Fibroblast of mammary gland (primary cell): ENCODE results near the gene ZFAND6.

Experiments used
- DNase-seq: peaks from one replicate; pipeline ENCODE4 v3.0.0-alpha.2; 2010; ENCODE audit warnings: low read depth
- H3K4me3 ChIP-seq: 2 replicates; pipeline ENCODE4 v1.5.1; 2011; ENCODE audit warnings: low read depth, mild to moderate bottlenecking, low read length, moderate library complexity; ENCODE audit not compliant: control insufficient read depth
- TF ChIP-seq, protein P1 (sequence below): conservative IDR thresholded peaks from 2 replicates; pipeline ENCODE4 v1.5.1; 2011; ENCODE audit warnings: low read depth, low read length, inconsistent platforms; ENCODE audit not compliant: control insufficient read depth, insufficient read depth

ZFAND6 gene

DNA sequence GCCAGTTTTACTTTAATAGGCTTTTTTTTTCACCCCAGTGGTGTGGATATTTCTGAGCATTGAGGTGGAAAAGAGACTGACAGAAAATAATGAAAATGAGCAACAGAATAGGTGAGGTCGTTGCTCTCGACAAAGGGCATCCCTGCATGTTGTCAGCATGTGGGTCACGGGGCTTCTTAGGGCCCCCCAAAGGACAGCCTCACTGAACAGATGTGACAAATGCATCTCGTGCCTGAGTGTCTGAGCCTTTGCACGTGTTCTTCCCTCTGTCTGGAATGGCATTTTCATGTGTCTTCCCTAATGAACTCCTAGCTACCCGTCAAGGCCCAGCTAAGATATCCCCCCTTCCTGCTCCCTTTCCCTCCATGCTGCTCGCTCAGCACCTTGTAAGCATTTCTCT, 125.1 kb downstream of the ZFAND6 start:
- no peak overlapping the region for H3K4me3 ChIP-seq
- no peak for DNase-seq
- TF ChIP-seq, protein P1, sequence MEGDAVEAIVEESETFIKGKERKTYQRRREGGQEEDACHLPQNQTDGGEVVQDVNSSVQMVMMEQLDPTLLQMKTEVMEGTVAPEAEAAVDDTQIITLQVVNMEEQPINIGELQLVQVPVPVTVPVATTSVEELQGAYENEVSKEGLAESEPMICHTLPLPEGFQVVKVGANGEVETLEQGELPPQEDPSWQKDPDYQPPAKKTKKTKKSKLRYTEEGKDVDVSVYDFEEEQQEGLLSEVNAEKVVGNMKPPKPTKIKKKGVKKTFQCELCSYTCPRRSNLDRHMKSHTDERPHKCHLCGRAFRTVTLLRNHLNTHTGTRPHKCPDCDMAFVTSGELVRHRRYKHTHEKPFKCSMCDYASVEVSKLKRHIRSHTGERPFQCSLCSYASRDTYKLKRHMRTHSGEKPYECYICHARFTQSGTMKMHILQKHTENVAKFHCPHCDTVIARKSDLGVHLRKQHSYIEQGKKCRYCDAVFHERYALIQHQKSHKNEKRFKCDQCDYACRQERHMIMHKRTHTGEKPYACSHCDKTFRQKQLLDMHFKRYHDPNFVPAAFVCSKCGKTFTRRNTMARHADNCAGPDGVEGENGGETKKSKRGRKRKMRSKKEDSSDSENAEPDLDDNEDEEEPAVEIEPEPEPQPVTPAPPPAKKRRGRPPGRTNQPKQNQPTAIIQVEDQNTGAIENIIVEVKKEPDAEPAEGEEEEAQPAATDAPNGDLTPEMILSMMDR = no peak

DNA sequence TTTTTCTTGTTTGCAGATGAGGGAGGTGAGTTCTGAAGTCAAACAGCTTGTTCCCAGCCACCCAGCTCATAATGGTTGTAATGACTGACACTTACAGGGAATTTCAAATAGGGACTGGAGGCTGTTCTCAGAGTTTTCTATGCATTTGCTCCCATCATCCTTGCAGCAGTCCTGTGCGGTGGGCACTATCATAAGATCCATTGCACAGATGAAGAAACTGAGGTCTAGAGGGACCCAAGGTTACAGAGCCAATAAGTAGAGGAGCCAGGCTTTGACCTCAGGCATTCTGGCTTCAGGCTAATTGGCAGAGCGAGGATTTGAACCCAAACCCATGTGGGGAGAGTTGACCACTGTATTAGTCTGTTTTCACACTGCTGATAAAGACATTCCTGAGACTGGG, 125.7 kb downstream of the ZFAND6 start:
- H3K4me3 ChIP-seq = no peak overlapping the region
- TF ChIP-seq, protein P1 = no peak
- no peak for DNase-seq

DNA sequence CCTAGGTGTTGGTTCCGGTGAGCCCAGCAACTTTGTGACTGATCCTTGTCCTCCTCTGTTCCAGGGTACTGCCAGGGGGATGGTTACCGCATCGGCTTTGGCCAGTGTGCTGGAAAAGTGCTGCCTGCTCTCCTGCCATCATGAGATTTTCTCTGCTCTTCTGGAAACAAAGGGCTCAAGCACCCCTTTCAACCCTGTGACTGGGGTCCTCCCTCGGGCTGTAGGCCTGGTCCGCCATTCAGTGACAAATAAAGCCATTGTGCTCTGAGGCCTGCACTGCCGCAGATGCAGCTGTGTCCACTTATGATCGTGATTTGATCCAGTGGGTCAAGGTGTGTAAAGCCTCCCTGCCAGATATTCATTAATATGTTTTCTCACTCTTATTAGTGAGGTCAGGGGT, 126.6 kb downstream of the ZFAND6 start:
- H3K4me3 ChIP-seq = no peak overlapping the region
- DNase-seq = no peak
- TF ChIP-seq, protein P1 = no peak

DNA sequence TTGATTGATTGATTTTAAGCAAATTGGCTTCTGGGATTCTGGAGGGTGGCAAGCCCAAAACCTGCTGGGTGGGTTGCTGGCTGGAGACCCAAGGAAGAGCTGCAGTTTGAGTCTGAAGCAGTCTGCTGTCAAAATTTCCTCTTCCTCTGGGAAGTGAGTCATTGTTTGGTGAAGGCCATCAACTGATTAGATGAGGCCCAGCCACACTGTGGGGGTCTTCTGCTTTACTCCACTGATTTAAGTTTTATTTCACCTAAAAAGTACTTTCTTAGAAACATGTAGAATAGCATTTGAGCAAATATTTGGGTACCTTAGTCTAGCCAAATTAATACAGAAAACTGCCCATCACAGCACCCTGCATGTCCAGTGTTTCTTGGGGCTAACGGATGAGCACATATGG, 127.1 kb downstream of the ZFAND6 start:
- no peak overlapping the region for H3K4me3 ChIP-seq
- TF ChIP-seq, protein P1 = no peak
- no peak for DNase-seq
